Immature natural killer cell (primary cell): ENCODE measurements around the gene SPATS2L. TPM values are rescaled to one million over a fixed set of nuclear protein-coding genes. Genes with fewer than 3 reads are reported as not detected.
"Not testable (repeated sequence)": the region's sequence is repeated elsewhere in the genome, so short reads cannot be mapped to it uniquely, and the experiment has no call there.

Experiments
- DNase-seq, 3 donors: peaks; one replicate each; pipeline ENCODE4 v3.0.0; 2022; ENCODE audit warnings: mixed read lengths in 1 of 3
- H3K27ac Mint-ChIP-seq, 6 donors: one replicate each; pipeline ENCODE4 v1.8.0; 2020; ENCODE audit warnings: mixed read lengths in 6 of 6, mild to moderate bottlenecking in 5 of 6, inconsistent platforms in 4 of 6, moderate library complexity in 3 of 6
- H3K27me3 Mint-ChIP-seq, 3 donors: one replicate each; pipeline ENCODE4 v1.8.0; 2020 to 2021; ENCODE audit warnings: low read depth in 3 of 3, mild to moderate bottlenecking in 3 of 3, mixed read lengths in 3 of 3, moderate library complexity in 3 of 3, inconsistent platforms in 1 of 3
- H3K36me3 Mint-ChIP-seq, 3 donors: one replicate each; pipeline ENCODE4 v1.8.0; 2020; ENCODE audit warnings: mixed read lengths in 3 of 3, inconsistent platforms in 2 of 3, mild to moderate bottlenecking in 2 of 3
- H3K4me1 Mint-ChIP-seq, 2 donors: one replicate each; pipeline ENCODE4 v1.8.0; 2020; ENCODE audit warnings: inconsistent platforms in 2 of 2, mild to moderate bottlenecking in 2 of 2, mixed read lengths in 2 of 2, moderate library complexity in 1 of 2
- H3K4me3 Mint-ChIP-seq, 5 donors: one replicate each; pipeline ENCODE4 v1.8.0; 2020; ENCODE audit warnings: mild to moderate bottlenecking in 5 of 5, mixed read lengths in 5 of 5, inconsistent platforms in 3 of 5, moderate library complexity in 3 of 5
- H3K9me3 Mint-ChIP-seq, 6 donors: one replicate each; pipeline ENCODE4 v1.8.0; 2020; ENCODE audit warnings: mild to moderate bottlenecking in 6 of 6, mixed read lengths in 6 of 6, inconsistent platforms in 4 of 6, moderate library complexity in 3 of 6
- polyA plus RNA-seq, 3 donors: library from polyadenylated mRNA; unstranded; fragments of 300-500 nt; fragmentation: Illumina TruSeq; gene quantifications; one replicate each; pipeline ENCODE4 v1.2.3, GENCODE V29; 2021

Gene SPATS2L
- polyA plus RNA-seq, 3 donors from 2014 or later: 3.4 to 3.9 TPM; not detected in 1

- H3K4me3 Mint-ChIP-seq: no peak overlapping the region
- H3K27me3 Mint-ChIP-seq: peaks cover 0 to 3% (median 2%) of the 10 kb centered on the region in 3 donors
- peaks cover 0 to 8% of the 10 kb centered on the region in 2 donors for H3K4me1 Mint-ChIP-seq
- no peak overlapping the region for H3K27ac Mint-ChIP-seq
- peaks cover 0 to 3% (median 0%) of the 10 kb centered on the region in 6 donors for H3K9me3 Mint-ChIP-seq
- no peak for DNase-seq
- H3K36me3 Mint-ChIP-seq: no peaks in the 10 kb centered on the region
Observed at GRCh38 chr2:200338692-200339091, 32.2 kb downstream of the SPATS2L start.

GRCh38 chr2:200340508-200341224 is 34.2 kb downstream of the SPATS2L start:
- H3K9me3 Mint-ChIP-seq: peaks cover 0 to 2% (median 0%) of the 10 kb centered on the region in 6 donors
- H3K27ac Mint-ChIP-seq: no peak overlapping the region
- no peak for DNase-seq
- no peaks in the 10 kb centered on the region for H3K36me3 Mint-ChIP-seq
- H3K4me1 Mint-ChIP-seq: peaks cover 0 to 8% of the 10 kb centered on the region in 2 donors
- peaks cover 0 to 3% (median 1%) of the 10 kb centered on the region in 3 donors for H3K27me3 Mint-ChIP-seq
- H3K4me3 Mint-ChIP-seq: no peak overlapping the region

- H3K36me3 Mint-ChIP-seq: no peaks in the 10 kb centered on the region
- H3K27ac Mint-ChIP-seq: no peak overlapping the region
- no peak overlapping the region for H3K4me3 Mint-ChIP-seq
- DNase-seq: no peak
- peaks cover 0 to 8% of the 10 kb centered on the region in 2 donors for H3K4me1 Mint-ChIP-seq
- peaks cover 0 to 3% (median 1%) of the 10 kb centered on the region in 3 donors for H3K27me3 Mint-ChIP-seq
- peaks cover 0 to 2% (median 0%) of the 10 kb centered on the region in 6 donors for H3K9me3 Mint-ChIP-seq
Observed at GRCh38 chr2:200341376-200341775, 34.9 kb downstream of the SPATS2L start.

GRCh38 chr2:200342235-200342634 is 35.7 kb downstream of the SPATS2L start:
- DNase-seq: no peak
- peaks cover 0 to 3% (median 1%) of the 10 kb centered on the region in 3 donors for H3K27me3 Mint-ChIP-seq
- H3K4me3 Mint-ChIP-seq: no peak overlapping the region
- peaks cover 0 to 8% of the 10 kb centered on the region in 2 donors for H3K4me1 Mint-ChIP-seq
- H3K27ac Mint-ChIP-seq: no peak overlapping the region
- H3K36me3 Mint-ChIP-seq: no peaks in the 10 kb centered on the region
- peaks cover 0 to 2% (median 0%) of the 10 kb centered on the region in 6 donors for H3K9me3 Mint-ChIP-seq

GRCh38 chr2:200342654-200343053 is 36.2 kb downstream of the SPATS2L start:
- no peaks in the 10 kb centered on the region for H3K36me3 Mint-ChIP-seq
- H3K27ac Mint-ChIP-seq: no peak overlapping the region

GRCh38 chr2:200344202-200344601 is 37.7 kb downstream of the SPATS2L start:
- H3K4me3 Mint-ChIP-seq, H3K27me3 Mint-ChIP-seq, H3K27ac Mint-ChIP-seq, DNase-seq, H3K36me3 Mint-ChIP-seq, H3K9me3 Mint-ChIP-seq, H3K4me1 Mint-ChIP-seq: not testable (repeated sequence)

More at GRCh38 chr2:200342654-200343053, 36.2 kb downstream of the SPATS2L start:
- H3K27me3 Mint-ChIP-seq: peaks cover 0 to 3% (median 1%) of the 10 kb centered on the region in 3 donors
- no peak overlapping the region for H3K4me3 Mint-ChIP-seq
- no peak for DNase-seq
- peaks cover 0 to 8% of the 10 kb centered on the region in 2 donors for H3K4me1 Mint-ChIP-seq
- H3K9me3 Mint-ChIP-seq: peaks cover 0 to 2% (median 0%) of the 10 kb centered on the region in 6 donors

- Mint-ChIP-seq H3K27ac (no peak overlapping the region), H3K4me3 (no peak overlapping the region)
Observed at GRCh38 chr2:200345975-200346374, 39.5 kb downstream of the SPATS2L start.

GRCh38 chr2:200347301-200347700 is 40.8 kb downstream of the SPATS2L start:
- no peaks in the 10 kb centered on the region for H3K36me3 Mint-ChIP-seq
- no peaks in the 10 kb centered on the region for H3K4me1 Mint-ChIP-seq
- H3K4me3 Mint-ChIP-seq: no peak overlapping the region
- peaks cover 0 to 3% (median 2%) of the 10 kb centered on the region in 3 donors for H3K27me3 Mint-ChIP-seq
- H3K9me3 Mint-ChIP-seq: peaks cover 0 to 2% (median 0%) of the 10 kb centered on the region in 6 donors
- no peak for DNase-seq
- no peak overlapping the region for H3K27ac Mint-ChIP-seq

More at GRCh38 chr2:200345975-200346374, 39.5 kb downstream of the SPATS2L start:
- DNase-seq: no peak
- Mint-ChIP-seq H3K27me3 (peaks cover 0 to 3% (median 0%) of the 10 kb centered on the region in 3 donors), H3K9me3 (peaks cover 0 to 2% (median 0%) of the 10 kb centered on the region in 6 donors), H3K36me3 (no peaks in the 10 kb centered on the region), H3K4me1 (no peaks in the 10 kb centered on the region)

GRCh38 chr2:200348897-200349563 is 42.5 kb downstream of the SPATS2L start:
- Mint-ChIP-seq H3K27me3 (peaks cover 1 to 2% (median 2%) of the 10 kb centered on the region in 3 donors), H3K4me1 (no peaks in the 10 kb centered on the region), H3K4me3 (no peak overlapping the region), H3K36me3 (no peaks in the 10 kb centered on the region), H3K27ac (no peak overlapping the region), H3K9me3 (no peaks in the 10 kb centered on the region)
- no peak for DNase-seq

- no peaks in the 10 kb centered on the region for H3K36me3 Mint-ChIP-seq
- no peaks in the 10 kb centered on the region for H3K9me3 Mint-ChIP-seq
- DNase-seq: no peak
- no peaks in the 10 kb centered on the region for H3K4me1 Mint-ChIP-seq
- no peak overlapping the region for H3K4me3 Mint-ChIP-seq
- H3K27ac Mint-ChIP-seq: no peak overlapping the region
- H3K27me3 Mint-ChIP-seq: peaks cover 0 to 2% (median 2%) of the 10 kb centered on the region in 3 donors
Observed at GRCh38 chr2:200349868-200350267, 43.4 kb downstream of the SPATS2L start.

GRCh38 chr2:200350850-200351285 is 44.4 kb downstream of the SPATS2L start:
- no peak for DNase-seq
- no peaks in the 10 kb centered on the region for H3K4me1 Mint-ChIP-seq
- no peaks in the 10 kb centered on the region for H3K36me3 Mint-ChIP-seq
- H3K27me3 Mint-ChIP-seq: peaks cover 0 to 2% (median 2%) of the 10 kb centered on the region in 3 donors
- no peak overlapping the region for H3K27ac Mint-ChIP-seq
- no peak overlapping the region for H3K4me3 Mint-ChIP-seq
- no peaks in the 10 kb centered on the region for H3K9me3 Mint-ChIP-seq

GRCh38 chr2:200351815-200352214 is 45.3 kb downstream of the SPATS2L start:
- Mint-ChIP-seq H3K27me3 (peaks cover 0 to 2% (median 2%) of the 10 kb centered on the region in 3 donors), H3K4me1 (no peaks in the 10 kb centered on the region), H3K36me3 (no peaks in the 10 kb centered on the region), H3K27ac (no peak overlapping the region), H3K9me3 (no peaks in the 10 kb centered on the region), H3K4me3 (no peak overlapping the region)
- no peak for DNase-seq

- no peak for DNase-seq
- peaks cover 0 to 2% (median 2%) of the 10 kb centered on the region in 3 donors for H3K27me3 Mint-ChIP-seq
- H3K36me3 Mint-ChIP-seq: no peaks in the 10 kb centered on the region
- H3K4me1 Mint-ChIP-seq: no peaks in the 10 kb centered on the region
- H3K4me3 Mint-ChIP-seq: no peak overlapping the region
- no peaks in the 10 kb centered on the region for H3K9me3 Mint-ChIP-seq
- no peak overlapping the region for H3K27ac Mint-ChIP-seq
Observed at GRCh38 chr2:200352636-200353035, 46.1 kb downstream of the SPATS2L start.

- H3K36me3 Mint-ChIP-seq: no peaks in the 10 kb centered on the region
- H3K4me3 Mint-ChIP-seq: no peak overlapping the region
- H3K27me3 Mint-ChIP-seq: peaks cover 0 to 2% (median 2%) of the 10 kb centered on the region in 3 donors
- DNase-seq: no peak
- no peaks in the 10 kb centered on the region for H3K9me3 Mint-ChIP-seq
- no peaks in the 10 kb centered on the region for H3K4me1 Mint-ChIP-seq
- no peak overlapping the region for H3K27ac Mint-ChIP-seq
Observed at GRCh38 chr2:200353120-200353519, 46.6 kb downstream of the SPATS2L start.
